ENCODE data around the gene GGT6. TPM values are rescaled to one million over a fixed set of nuclear protein-coding genes. Genes with fewer than 3 reads are reported as not detected.
"Not testable (repeated sequence)": the region's sequence is repeated elsewhere in the genome, so short reads cannot be mapped to it uniquely, and the experiment has no call there.

GGT6 gene
- total RNA-seq, 1 donor from 2014 or later = 6.6 TPM

DNA sequence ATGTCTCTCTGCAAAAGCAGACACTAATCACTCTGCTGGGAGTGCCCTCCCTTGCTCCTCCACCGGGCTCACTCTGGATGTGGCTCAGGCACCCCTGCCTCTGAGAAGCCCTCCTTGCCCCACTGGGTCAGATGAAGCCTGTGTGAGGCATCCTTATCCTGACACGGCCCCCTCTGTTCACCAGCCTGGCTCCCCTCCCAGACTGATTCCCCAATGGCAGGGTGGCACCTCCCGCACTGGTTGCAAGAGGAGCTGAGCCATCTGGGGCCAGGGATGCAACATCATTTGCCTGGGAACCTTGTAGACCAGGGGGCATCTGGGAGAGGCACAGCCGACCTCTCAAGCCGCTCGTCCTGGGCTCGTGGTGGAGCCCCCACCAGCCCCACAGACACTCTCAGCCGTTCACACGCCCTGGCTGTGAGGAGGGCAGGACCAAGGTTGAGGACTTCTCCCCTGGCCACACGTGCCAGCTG is 30.6 kb upstream of the GGT6 start:
- FAIRE-seq (peak; percentile 58), DNase-seq (ENCODE audit: low read depth) (no peak)
- TF ChIP-seq, protein P1, sequence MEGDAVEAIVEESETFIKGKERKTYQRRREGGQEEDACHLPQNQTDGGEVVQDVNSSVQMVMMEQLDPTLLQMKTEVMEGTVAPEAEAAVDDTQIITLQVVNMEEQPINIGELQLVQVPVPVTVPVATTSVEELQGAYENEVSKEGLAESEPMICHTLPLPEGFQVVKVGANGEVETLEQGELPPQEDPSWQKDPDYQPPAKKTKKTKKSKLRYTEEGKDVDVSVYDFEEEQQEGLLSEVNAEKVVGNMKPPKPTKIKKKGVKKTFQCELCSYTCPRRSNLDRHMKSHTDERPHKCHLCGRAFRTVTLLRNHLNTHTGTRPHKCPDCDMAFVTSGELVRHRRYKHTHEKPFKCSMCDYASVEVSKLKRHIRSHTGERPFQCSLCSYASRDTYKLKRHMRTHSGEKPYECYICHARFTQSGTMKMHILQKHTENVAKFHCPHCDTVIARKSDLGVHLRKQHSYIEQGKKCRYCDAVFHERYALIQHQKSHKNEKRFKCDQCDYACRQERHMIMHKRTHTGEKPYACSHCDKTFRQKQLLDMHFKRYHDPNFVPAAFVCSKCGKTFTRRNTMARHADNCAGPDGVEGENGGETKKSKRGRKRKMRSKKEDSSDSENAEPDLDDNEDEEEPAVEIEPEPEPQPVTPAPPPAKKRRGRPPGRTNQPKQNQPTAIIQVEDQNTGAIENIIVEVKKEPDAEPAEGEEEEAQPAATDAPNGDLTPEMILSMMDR (IDR thresholded peaks at IDR 0.05; ENCODE audit: insufficient read depth, low read length, severe bottlenecking) = no peak
- Histone ChIP-seq H3K36me3 (ENCODE audit: control insufficient read depth, insufficient read depth, low read length) (no peaks in the 10 kb centered on the region), H3K4me3 (ENCODE audit: low read depth, low read length) (no peak overlapping the region), H3K27me3 (ENCODE audit: control insufficient read depth, insufficient read depth, low read length) (peaks cover 17% of the 10 kb centered on the region)

DNA sequence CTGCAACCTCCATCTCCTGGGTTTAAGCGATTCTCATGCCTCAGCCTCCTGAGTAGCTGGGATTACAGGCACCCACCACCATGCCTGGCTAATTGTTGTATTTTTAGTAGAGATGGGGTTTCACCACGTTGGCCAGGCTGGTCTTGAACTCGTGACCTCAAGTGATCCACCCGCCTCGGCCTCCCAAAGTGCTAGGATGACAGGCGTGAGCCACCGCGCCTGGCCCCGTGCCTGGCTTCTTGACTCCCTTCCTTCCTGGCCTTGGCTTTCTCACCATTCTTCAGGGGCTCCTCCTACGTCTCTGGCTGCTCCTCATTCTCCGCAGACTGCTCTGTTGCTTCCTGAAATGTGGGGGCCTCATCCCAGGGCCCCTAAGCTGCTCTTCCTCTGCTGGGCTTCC is 29.7 kb upstream of the GGT6 start:
- not testable (repeated sequence) for FAIRE-seq; H3K36me3 ChIP-seq (ENCODE audit: control insufficient read depth, insufficient read depth, low read length); DNase-seq (ENCODE audit: low read depth); H3K4me3 ChIP-seq (ENCODE audit: low read depth, low read length)
- peaks cover 24% of the 10 kb centered on the region for H3K27me3 ChIP-seq (ENCODE audit: control insufficient read depth, insufficient read depth, low read length)

DNA sequence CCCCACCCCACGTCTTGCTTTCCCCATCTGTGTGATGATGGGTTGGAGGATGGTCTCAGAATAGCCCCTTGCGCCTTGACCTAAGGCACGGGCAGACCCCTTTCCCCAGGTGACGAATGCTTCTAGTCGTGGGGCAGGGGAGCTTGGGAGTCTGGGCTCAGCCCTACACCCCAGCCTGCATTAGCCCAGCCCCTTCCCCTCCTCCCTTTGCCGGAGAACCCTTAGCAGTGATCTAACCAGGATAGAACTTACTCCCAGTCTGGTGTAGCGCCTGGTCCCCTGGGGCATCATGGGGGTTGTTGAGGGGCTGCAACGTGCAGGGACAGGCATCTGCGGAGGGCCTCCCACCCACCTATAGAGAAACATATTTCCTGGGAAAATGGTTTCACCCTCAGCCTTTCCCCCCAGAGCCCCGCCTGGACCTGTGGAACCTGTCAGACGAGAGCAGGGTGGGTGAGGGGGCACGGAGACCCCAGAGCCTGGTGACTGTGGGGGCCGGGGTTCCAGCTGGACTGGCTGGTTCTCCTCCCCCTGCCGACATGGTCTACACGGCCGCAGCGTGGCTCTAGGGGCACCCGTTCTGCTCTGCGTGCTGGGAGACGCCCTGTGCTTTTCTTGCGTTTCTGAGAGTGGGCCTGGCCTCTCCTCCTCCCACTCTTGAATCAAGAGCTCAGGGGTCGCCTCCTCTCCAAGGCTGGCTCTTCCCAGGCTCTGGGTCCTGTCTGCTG is 28.7 kb upstream of the GGT6 start:
- TF ChIP-seq, protein P1 (IDR thresholded peaks at IDR 0.05; ENCODE audit: insufficient read depth, low read length, severe bottlenecking) = no peak
- H3K4me3 ChIP-seq (ENCODE audit: low read depth, low read length) = no peak overlapping the region
- DNase-seq (ENCODE audit: low read depth) (no peak), FAIRE-seq (peak; percentile 88)
- no peaks in the 10 kb centered on the region for H3K36me3 ChIP-seq (ENCODE audit: control insufficient read depth, insufficient read depth, low read length)
- peaks cover 26% of the 10 kb centered on the region for H3K27me3 ChIP-seq (ENCODE audit: control insufficient read depth, insufficient read depth, low read length)

DNA sequence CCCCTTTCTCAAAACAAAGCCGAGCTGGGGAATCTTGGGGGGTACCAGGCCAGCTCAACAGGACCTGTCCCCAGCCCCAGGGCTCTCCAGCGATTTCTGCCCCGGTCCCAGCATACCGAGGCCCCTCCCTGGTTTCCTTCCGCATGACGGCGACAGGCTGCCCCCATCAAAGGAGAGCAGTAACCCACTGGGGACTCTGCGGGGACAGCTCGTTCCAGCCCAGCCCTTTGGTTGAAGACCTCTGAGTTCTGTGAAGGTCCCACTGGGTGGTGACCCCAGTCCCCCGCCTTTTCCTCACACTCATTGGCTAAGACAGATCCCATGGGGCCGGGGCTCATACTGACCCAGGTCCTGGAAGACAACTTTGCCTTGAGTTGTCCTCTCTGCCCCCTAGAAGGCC is 28.0 kb upstream of the GGT6 start:
- Histone ChIP-seq H3K4me3 (ENCODE audit: low read depth, low read length) (no peak overlapping the region), H3K36me3 (ENCODE audit: control insufficient read depth, insufficient read depth, low read length) (no peaks in the 10 kb centered on the region), H3K27me3 (ENCODE audit: control insufficient read depth, insufficient read depth, low read length) (peaks cover 32% of the 10 kb centered on the region)
- DNase-seq (ENCODE audit: low read depth) = no peak
- FAIRE-seq = no peak
- TF ChIP-seq, protein P1 (IDR thresholded peaks at IDR 0.05; ENCODE audit: insufficient read depth, low read length, severe bottlenecking) = no peak

DNA sequence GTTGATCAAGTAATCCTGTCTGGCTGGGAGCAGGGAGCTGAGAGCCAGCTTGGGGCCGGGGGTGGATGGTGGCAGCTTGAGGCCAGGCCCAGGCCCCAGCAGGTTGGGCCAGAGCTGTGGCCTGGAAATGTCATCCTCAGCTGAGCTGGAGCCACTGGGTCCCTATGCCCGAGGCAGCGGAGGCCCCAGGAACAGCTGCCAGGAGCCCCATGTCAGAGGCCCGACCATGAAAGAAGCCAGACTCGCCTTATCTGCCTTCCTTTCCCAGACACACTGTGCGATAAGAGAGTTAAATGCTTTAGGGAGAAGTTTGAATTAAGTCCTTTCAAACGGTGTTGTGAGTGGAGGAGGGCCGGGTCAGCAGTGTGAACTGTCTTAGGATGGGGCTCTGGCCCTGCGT is 27.4 kb upstream of the GGT6 start:
- H3K36me3 ChIP-seq (ENCODE audit: control insufficient read depth, insufficient read depth, low read length) = no peaks in the 10 kb centered on the region
- FAIRE-seq (no peak), DNase-seq (ENCODE audit: low read depth) (no peak)
- peaks cover 34% of the 10 kb centered on the region for H3K27me3 ChIP-seq (ENCODE audit: control insufficient read depth, insufficient read depth, low read length)
- no peak overlapping the region for H3K4me3 ChIP-seq (ENCODE audit: low read depth, low read length)
- TF ChIP-seq, protein P1 (IDR thresholded peaks at IDR 0.05; ENCODE audit: insufficient read depth, low read length, severe bottlenecking) = no peak

GRCh38 chr17:4587195-4587594 is 26.8 kb upstream of the GGT6 start:
- Histone ChIP-seq H3K36me3 (ENCODE audit: control insufficient read depth, insufficient read depth, low read length) (no peaks in the 10 kb centered on the region), H3K4me3 (ENCODE audit: low read depth, low read length) (no peak overlapping the region), H3K27me3 (ENCODE audit: control insufficient read depth, insufficient read depth, low read length) (peaks cover 37% of the 10 kb centered on the region)
- FAIRE-seq = no peak
- TF ChIP-seq, protein P1 (IDR thresholded peaks at IDR 0.05; ENCODE audit: insufficient read depth, low read length, severe bottlenecking) = no peak
- no peak for DNase-seq (ENCODE audit: low read depth)
